Osteocyte (in vitro differentiated cells): ENCODE measurements around the gene SLC22A17. TPM values are rescaled to one million over a fixed set of nuclear protein-coding genes. Genes with fewer than 3 reads are reported as not detected.
"Not testable (repeated sequence)": the region's sequence is repeated elsewhere in the genome, so short reads cannot be mapped to it uniquely, and the experiment has no call there.

Source experiments
- DNase-seq: peaks from one replicate; pipeline ENCODE4 v3.0.0; 2021; ENCODE audit warnings: mixed read lengths; ENCODE audit not compliant: unreplicated experiment; ENCODE audit errors: extremely low spot score
- H3K27ac Mint-ChIP-seq: one replicate; pipeline ENCODE4 v1.8.0; 2021; ENCODE audit warnings: mild to moderate bottlenecking, mixed read lengths; ENCODE audit not compliant: unreplicated experiment
- H3K27me3 Mint-ChIP-seq: one replicate; pipeline ENCODE4 v1.8.0; 2021; ENCODE audit warnings: mixed read lengths; ENCODE audit not compliant: unreplicated experiment
- H3K36me3 Mint-ChIP-seq: one replicate; pipeline ENCODE4 v1.8.0; 2021; ENCODE audit warnings: mixed read lengths; ENCODE audit not compliant: unreplicated experiment
- H3K4me1 Mint-ChIP-seq: one replicate; pipeline ENCODE4 v1.8.0; 2021; ENCODE audit warnings: mixed read lengths; ENCODE audit not compliant: unreplicated experiment
- H3K4me3 Mint-ChIP-seq: one replicate; pipeline ENCODE4 v1.8.0; 2021; ENCODE audit warnings: mild to moderate bottlenecking, moderate library complexity, mixed read lengths; ENCODE audit not compliant: unreplicated experiment
- H3K9me3 Mint-ChIP-seq: one replicate; pipeline ENCODE4 v1.8.0; 2021; ENCODE audit warnings: mixed read lengths; ENCODE audit not compliant: unreplicated experiment
- CTCF ChIP-seq: fragments of 200-600 bp; sonication (generic); IDR thresholded peaks from 2 replicates; pipeline ENCODE4 v1.5.0; 2021; ENCODE audit warnings: antibody characterized with exemption, mild to moderate bottlenecking, moderate library complexity
- total RNA-seq: library from RNA; stranded (reverse); gene quantifications from 2 replicates; pipeline ENCODE4 v1.2.1, GENCODE V29; 2021

SLC22A17 gene
- total RNA-seq, 1 donor from 2014 or later, result 42.7 TPM

- no peak overlapping the region for H3K4me3 Mint-ChIP-seq
- TF ChIP-seq CTCF, result no peak
- H3K27ac Mint-ChIP-seq, result no peak overlapping the region
- peaks cover 22% of the 10 kb centered on the region for H3K9me3 Mint-ChIP-seq
- no peak for DNase-seq
- H3K27me3 Mint-ChIP-seq, result peaks cover 33% of the 10 kb centered on the region
- H3K4me1 Mint-ChIP-seq, result no peaks in the 10 kb centered on the region
- no peaks in the 10 kb centered on the region for H3K36me3 Mint-ChIP-seq
Observed at GRCh38 chr14:23339506-23340268, 13.0 kb downstream of the SLC22A17 start.

GRCh38 chr14:23335623-23336022 lies 17.1 kb downstream of the SLC22A17 start:
- TF ChIP-seq CTCF, result no peak
- Mint-ChIP-seq H3K36me3 (no peaks in the 10 kb centered on the region), H3K4me1 (no peaks in the 10 kb centered on the region), H3K9me3 (peaks cover 21% of the 10 kb centered on the region), H3K4me3 (no peak overlapping the region), H3K27me3 (peaks cover 34% of the 10 kb centered on the region), H3K27ac (no peak overlapping the region)
- peak; percentile 32 for DNase-seq

- peaks cover 25% of the 10 kb centered on the region for H3K36me3 Mint-ChIP-seq
- no peak overlapping the region for H3K27ac Mint-ChIP-seq
- H3K4me3 Mint-ChIP-seq, result no peak overlapping the region
- peak; percentile 81 for DNase-seq
- no peaks in the 10 kb centered on the region for H3K27me3 Mint-ChIP-seq
- TF ChIP-seq CTCF, result peak; percentile 86
- peaks cover 5% of the 10 kb centered on the region for H3K4me1 Mint-ChIP-seq
- H3K9me3 Mint-ChIP-seq, result no peaks in the 10 kb centered on the region
Observed at GRCh38 chr14:23327947-23328744, 24.5 kb downstream of the SLC22A17 start.

GRCh38 chr14:23326491-23327332 lies 26.0 kb downstream of the SLC22A17 start:
- peak; percentile 38 for DNase-seq
- H3K4me1 Mint-ChIP-seq, result peaks cover 16% of the 10 kb centered on the region
- TF ChIP-seq CTCF, result no peak
- H3K9me3 Mint-ChIP-seq, result no peaks in the 10 kb centered on the region
- peaks cover 30% of the 10 kb centered on the region for H3K36me3 Mint-ChIP-seq
- H3K4me3 Mint-ChIP-seq, result no peak overlapping the region
- H3K27ac Mint-ChIP-seq, result no peak overlapping the region
- no peaks in the 10 kb centered on the region for H3K27me3 Mint-ChIP-seq

- not testable (repeated sequence) for H3K27me3 Mint-ChIP-seq, DNase-seq, H3K27ac Mint-ChIP-seq, H3K9me3 Mint-ChIP-seq, H3K4me3 Mint-ChIP-seq
- peaks cover 30% of the 10 kb centered on the region for H3K36me3 Mint-ChIP-seq
- peaks cover 18% of the 10 kb centered on the region for H3K4me1 Mint-ChIP-seq
Observed at GRCh38 chr14:23325746-23326145, 26.9 kb downstream of the SLC22A17 start.
